GM21528 (cell line): ENCODE data around the gene DLG2.
"Not testable (repeated sequence)": the region's sequence is repeated elsewhere in the genome, so short reads cannot be mapped to it uniquely, and the experiment has no call there.

Source experiments
- ATAC-seq: cut with Tn5 transposase; IDR thresholded peaks from one replicate; pipeline ENCODE4 v1.9.1; 2021; ENCODE audit warnings: mild to moderate bottlenecking, moderate library complexity; ENCODE audit not compliant: unreplicated experiment, low FRiP score

The DLG2 gene

DNA sequence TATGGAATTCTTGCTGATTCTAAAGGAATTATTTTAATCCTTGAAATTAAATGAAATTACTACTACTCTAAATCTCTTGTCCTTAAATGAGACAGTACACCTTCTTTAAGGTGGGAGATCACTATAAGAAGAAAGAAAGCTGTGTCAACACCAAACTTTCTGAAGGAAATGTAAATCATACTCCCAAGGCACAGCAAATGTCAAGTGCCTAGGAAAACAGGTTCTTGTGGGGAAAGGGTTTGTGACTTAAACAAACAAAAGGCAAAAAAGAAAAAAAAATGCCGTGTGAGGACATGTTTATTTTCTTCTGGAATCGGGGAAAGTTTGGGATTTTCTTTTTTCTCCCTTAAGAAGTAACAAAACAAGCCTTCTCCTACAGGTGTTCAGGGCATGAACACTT is 745.1 kb downstream of the DLG2 start:
- ATAC-seq, result no peak

- no peak for ATAC-seq
Measured at GRCh38 chr11:84871116-84871515, 756.0 kb downstream of the DLG2 start.

DNA sequence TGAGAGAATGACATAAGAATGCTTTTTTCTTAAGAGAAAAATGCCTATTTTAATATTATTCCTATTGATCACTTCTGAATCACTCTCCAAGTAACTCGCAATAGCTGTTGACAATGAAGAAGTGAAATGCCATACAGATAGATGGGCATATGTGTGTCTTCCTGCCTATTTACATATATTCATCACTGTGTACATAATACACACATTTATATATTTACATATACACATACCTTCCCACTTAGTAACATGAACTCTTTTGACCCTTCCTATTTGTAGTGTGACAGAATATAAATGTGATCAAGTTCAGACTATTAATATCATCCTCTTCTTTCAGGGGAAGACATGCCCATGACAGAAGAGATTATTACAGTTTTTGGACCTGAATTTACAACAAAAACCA is 756.7 kb downstream of the DLG2 start:
- ATAC-seq, result no peak

- ATAC-seq, result no peak
Measured at GRCh38 chr11:84866922-84867321, 760.2 kb downstream of the DLG2 start.

DNA sequence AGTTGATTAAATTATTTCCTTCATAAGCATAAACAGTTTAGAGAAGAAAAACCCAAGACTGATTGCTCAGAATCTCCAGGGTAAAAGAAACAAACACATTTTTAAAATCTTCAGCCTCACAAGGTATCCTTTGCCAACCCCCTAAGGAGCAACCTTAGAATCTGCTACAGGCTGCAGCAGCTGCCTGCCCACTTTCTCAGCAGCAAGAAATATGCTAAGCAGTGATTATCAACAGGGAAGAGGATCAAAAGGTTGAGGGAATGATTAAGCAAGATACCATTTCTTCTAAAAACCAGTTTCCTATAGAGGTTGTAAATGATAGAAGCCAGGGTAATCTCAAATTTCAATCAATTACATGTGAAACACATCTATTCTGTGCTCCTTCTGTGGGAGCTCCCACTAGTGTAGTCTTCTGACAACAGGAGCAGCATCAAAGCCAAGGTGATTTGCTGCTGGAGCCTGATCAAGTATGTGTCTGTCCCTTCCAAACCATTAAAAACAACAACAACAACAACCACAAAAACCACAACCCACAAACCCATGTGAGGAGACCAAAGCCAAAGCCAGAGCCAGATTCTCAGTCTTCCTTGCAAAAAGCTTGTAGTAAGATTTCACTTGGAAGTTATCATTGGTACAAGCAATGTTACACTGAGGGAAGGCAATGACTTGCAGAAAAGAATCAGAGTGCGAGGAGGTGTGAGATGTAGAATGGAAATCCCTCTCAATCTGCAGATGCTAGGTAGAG is 761.2 kb downstream of the DLG2 start:
- ATAC-seq, result no peak

DNA sequence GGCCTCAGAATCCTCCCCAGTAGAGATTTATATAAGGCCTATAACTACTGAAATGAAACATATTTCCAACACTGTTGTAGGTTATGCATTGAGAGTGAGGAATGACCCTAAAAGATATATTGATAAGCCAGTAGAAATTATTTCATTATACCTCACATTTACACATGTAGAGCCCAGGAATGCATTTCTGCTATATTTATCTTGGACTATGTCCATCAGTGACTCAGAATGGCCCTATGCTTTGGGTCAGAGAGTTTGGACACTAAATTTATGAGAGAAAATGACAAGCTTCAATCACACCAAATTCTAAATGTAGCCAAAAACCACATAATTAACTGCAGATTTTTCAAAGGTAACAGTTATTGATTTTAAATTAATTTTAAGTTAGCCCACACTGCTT is 761.9 kb downstream of the DLG2 start:
- ATAC-seq, result no peak

GRCh38 chr11:84857746-84858145 is 769.4 kb downstream of the DLG2 start:
- ATAC-seq, result no peak

DNA sequence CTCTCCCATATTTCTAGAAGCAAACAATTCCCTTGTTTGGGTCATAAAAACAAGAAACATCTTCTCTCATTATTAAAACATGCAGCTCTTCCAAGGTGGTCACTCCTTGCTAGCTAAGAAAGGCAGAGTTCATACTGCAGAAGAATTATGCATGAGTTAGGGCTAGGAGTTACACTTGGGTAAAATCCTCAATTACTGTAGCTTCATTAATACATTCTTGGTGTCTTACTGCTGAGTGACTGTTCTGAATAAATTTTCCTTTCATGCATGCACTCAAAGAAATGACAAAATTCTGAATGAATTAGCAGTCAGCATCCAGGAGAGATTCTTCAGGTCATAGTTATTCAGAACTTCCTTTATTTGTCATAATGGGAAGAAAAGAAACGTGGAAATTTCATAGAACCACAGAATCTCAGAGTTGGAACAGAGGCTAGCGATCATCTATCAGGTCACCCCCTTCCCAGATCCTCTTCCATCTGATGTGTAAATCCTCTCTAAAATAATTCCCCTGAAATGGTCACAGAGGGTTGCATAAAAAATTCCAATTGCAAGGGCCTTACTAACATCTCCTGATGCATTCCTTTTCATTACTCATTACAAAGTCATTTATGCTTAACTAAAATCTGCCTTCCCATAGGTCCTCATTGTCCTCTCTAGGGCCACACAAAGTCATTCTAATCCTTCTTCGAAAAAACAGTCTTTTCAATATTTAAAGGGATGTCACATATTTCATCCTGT is 771.5 kb downstream of the DLG2 start:
- no peak for ATAC-seq

GRCh38 chr11:84854498-84854880 is 772.7 kb downstream of the DLG2 start:
- ATAC-seq, result no peak

GRCh38 chr11:84853841-84854497 is 773.2 kb downstream of the DLG2 start:
- ATAC-seq, result no peak

- no peak for ATAC-seq
Measured at GRCh38 chr11:84847842-84848241, 779.3 kb downstream of the DLG2 start.

- ATAC-seq, result not testable (repeated sequence)
Measured at GRCh38 chr11:84840201-84840600, 786.9 kb downstream of the DLG2 start.

- no peak for ATAC-seq
Measured at GRCh38 chr11:84837402-84838069, 789.6 kb downstream of the DLG2 start.

GRCh38 chr11:84836371-84836770 is 790.8 kb downstream of the DLG2 start:
- ATAC-seq, result no peak

GRCh38 chr11:84833488-84834088 is 793.6 kb downstream of the DLG2 start:
- no peak for ATAC-seq

GRCh38 chr11:84830372-84830771 is 796.8 kb downstream of the DLG2 start:
- no peak for ATAC-seq

DNA sequence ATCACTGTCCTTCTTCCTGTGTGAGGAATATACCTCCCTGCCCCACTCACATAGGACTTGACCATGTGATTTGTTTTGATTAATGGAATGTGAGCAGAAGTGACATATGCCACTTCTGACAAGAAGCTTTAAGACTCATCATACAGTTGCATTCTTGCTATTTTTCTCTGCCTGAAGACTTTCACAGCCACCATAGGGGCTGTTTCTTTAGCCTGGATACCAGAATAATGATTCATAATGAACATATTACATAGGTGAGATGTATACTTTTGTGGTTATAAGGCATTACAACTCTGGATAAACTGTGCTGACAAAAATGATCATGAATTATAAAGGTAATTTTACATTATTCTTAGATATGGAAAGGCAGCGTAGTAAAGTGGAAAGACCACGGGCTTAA is 798.0 kb downstream of the DLG2 start:
- no peak for ATAC-seq

DNA sequence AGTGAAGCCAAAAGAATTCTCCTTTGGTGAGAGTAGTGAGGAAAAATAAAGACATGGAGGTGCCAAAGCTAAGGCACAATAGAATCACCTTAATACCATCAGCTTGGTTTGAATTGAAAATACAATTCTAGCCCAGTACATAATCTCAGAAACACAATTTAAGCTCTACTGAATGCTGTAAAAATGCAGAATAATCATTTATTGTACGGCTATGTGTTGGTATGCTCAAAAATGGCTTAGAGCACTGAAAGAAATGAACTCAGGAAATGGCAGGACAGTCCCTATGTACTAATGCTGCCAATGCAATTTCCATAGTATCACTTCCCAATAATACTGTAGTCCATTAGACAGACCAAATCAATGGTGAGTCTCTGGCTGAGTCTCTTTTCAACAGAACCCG is 798.5 kb downstream of the DLG2 start:
- no peak for ATAC-seq

GRCh38 chr11:84825106-84825660 is 802.0 kb downstream of the DLG2 start:
- ATAC-seq, result no peak

DNA sequence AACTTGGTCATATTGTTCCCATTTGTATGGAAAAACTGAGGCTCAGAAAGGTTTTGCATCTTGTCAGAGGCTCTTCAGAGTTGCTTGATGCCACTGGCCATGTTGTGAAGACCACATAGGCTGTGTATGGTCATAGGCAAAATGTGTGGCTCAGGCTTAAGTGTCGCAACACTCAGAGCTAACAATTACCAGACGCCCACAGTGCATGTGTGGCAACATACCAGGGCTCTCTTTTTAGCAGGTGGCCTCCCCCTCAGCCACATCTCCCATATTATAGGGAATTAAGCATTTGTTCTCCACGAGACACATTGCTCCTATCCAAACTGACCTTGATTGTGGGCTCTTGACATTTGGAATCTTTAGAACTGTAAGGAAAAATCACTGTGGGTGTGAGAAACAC is 802.5 kb downstream of the DLG2 start:
- no peak for ATAC-seq
